AG04450 (cell line): ENCODE data around the gene SLC22A7. TPM values are rescaled to one million over a fixed set of nuclear protein-coding genes. Genes with fewer than 3 reads are reported as not detected.
"Not testable (repeated sequence)": the region's sequence is repeated elsewhere in the genome, so short reads cannot be mapped to it uniquely, and the experiment has no call there.

ENCODE experiments used
- CTCF ChIA-PET: fragments of 300-600, 350-600 bp; formaldehyde crosslinking; extraction: SDS; loops from one replicate; lab custom pipeline; 2022; ENCODE audit warnings: antibody characterized with exemption, inconsistent platforms; lab: Charles Lee
- POLR2A ChIA-PET: fragments of 350-600 bp; formaldehyde crosslinking; extraction: SDS; loops from one replicate; lab custom pipeline; 2021; ENCODE audit warnings: antibody characterized with exemption, inconsistent platforms; lab: Yijun Ruan, JAX
- DNase-seq: peaks from one replicate; pipeline ENCODE4 v3.0.0-alpha.2; 2011; ENCODE audit warnings: low read depth, low spot score
- H3K27ac ChIP-seq: one replicate; pipeline ENCODE4 v1.5.1; 2012; ENCODE audit warnings: low read depth, low read length, control low read depth
- H3K27me3 ChIP-seq: one replicate; pipeline ENCODE4 v1.6.0; 2012; ENCODE audit warnings: low read length; ENCODE audit not compliant: control insufficient read depth, insufficient read depth
- H3K4me3 ChIP-seq: 2 replicates; pipeline ENCODE4 v1.5.1; 2011; ENCODE audit warnings: mild to moderate bottlenecking, low read depth, low read length, control low read depth
- H3K9me3 ChIP-seq: 2 replicates; pipeline ENCODE4 v1.5.1; 2012; ENCODE audit warnings: low read length; ENCODE audit not compliant: control insufficient read depth, insufficient read depth
- polyA plus RNA-seq: library from polyadenylated mRNA; depleted of rRNA; stranded (reverse); fragments of >200 nt; gene quantifications from 2 replicates; pipeline ENCODE4 v1.2.3, GENCODE V29; 2011
- TF ChIP-seq, protein P1 (sequence below): IDR thresholded peaks from 2 replicates; pipeline ENCODE4 v1.5.1; 2011; ENCODE audit warnings: low read depth, low read length, control low read depth, inconsistent platforms

SLC22A7 gene
- polyA plus RNA-seq, 1 experiment, result not detected

DNA sequence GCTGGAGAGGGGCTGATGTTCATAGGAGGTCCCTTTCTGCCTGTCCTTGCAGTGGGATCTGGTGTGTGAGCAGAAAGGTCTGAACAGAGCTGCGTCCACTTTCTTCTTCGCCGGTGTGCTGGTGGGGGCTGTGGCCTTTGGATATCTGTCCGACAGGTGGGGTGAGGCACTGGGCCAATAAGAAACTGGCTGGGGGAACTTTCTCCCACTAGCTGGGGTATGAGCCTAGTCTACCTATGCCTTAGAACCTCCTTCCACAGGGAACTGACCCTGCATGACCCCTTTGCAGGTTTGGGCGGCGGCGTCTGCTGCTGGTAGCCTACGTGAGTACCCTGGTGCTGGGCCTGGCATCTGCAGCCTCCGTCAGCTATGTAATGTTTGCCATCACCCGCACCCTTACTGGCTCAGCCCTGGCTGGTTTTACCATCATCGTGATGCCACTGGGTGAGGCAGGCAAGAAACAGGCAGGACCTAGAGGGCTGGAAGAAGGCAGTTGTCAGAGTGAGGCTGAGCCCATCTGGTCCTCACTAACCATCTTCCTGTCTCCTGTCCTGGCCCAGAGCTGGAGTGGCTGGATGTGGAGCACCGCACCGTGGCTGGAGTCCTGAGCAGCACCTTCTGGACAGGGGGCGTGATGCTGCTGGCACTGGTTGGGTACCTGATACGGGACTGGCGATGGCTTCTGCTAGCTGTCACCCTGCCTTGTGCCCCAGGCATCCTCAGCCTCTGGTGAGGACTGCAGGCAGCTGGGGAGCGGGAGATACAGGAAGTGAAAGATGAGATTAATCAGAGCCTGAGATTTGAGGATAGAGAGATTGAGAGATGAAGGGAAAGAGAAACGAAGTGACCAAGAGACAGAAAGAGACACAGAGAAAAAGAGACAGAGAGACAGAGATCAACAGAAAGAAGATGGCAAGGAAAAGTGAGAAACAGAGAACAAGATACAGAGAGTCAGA, 1.6 kb downstream of the SLC22A7 start:
- TF ChIP-seq, protein P1, sequence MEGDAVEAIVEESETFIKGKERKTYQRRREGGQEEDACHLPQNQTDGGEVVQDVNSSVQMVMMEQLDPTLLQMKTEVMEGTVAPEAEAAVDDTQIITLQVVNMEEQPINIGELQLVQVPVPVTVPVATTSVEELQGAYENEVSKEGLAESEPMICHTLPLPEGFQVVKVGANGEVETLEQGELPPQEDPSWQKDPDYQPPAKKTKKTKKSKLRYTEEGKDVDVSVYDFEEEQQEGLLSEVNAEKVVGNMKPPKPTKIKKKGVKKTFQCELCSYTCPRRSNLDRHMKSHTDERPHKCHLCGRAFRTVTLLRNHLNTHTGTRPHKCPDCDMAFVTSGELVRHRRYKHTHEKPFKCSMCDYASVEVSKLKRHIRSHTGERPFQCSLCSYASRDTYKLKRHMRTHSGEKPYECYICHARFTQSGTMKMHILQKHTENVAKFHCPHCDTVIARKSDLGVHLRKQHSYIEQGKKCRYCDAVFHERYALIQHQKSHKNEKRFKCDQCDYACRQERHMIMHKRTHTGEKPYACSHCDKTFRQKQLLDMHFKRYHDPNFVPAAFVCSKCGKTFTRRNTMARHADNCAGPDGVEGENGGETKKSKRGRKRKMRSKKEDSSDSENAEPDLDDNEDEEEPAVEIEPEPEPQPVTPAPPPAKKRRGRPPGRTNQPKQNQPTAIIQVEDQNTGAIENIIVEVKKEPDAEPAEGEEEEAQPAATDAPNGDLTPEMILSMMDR, result no peak
- DNase-seq, result no peak
- Histone ChIP-seq H3K9me3 (no peaks in the 10 kb centered on the region; the same call in 1 of the 2 replicates), H3K27ac (no peak overlapping the region), H3K4me3 (no peak overlapping the region), H3K27me3 (peaks cover 60% of the 10 kb centered on the region)
- ChIA-PET CTCF (interaction anchor here (1.2 kb wide), 1 partner anchor 71 kb away, joined by 3 read pairs; the partner anchor contains the start of gene DNPH1), POLR2A (no interaction called here)

DNA sequence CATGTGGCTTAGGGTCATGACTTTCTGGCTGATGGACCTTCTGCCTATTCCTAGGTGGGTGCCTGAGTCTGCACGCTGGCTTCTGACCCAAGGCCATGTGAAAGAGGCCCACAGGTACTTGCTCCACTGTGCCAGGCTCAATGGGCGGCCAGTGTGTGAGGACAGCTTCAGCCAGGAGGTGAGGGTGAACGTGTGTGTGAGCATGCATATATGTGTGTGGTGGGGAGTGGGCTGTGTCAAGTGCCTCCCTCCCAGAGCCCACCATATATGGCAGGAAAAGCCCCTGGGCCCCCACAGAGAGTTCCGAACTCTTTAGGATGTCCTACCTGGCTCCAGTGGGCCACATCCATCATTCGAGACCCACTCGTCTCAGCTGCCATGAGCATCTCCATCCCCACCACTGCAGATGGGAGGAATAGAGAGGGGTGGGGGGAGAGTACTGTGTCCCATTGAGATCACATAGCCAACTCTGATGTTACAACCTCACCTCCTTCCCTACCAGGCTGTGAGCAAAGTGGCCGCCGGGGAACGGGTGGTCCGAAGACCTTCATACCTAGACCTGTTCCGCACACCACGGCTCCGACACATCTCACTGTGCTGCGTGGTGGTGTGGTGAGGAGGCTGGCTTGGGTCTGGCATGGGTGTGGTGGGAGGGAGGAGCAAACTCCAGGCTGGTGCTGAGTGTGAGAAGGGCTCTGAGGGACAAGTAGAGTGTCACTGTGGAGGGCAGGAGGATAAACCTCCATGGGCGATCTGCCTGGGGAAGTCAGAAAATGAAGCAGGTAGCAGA, 3.2 kb downstream of the SLC22A7 start:
- H3K4me3 ChIP-seq, result no peak overlapping the region
- no peak overlapping the region for H3K27ac ChIP-seq
- ChIA-PET POLR2A (no interaction called here), CTCF (no interaction called here)
- no peaks in the 10 kb centered on the region; the same call in 1 of the 2 replicates for H3K9me3 ChIP-seq
- H3K27me3 ChIP-seq, result peaks cover 57% of the 10 kb centered on the region
- TF ChIP-seq, protein P1, result no peak
- DNase-seq, result no peak

DNA sequence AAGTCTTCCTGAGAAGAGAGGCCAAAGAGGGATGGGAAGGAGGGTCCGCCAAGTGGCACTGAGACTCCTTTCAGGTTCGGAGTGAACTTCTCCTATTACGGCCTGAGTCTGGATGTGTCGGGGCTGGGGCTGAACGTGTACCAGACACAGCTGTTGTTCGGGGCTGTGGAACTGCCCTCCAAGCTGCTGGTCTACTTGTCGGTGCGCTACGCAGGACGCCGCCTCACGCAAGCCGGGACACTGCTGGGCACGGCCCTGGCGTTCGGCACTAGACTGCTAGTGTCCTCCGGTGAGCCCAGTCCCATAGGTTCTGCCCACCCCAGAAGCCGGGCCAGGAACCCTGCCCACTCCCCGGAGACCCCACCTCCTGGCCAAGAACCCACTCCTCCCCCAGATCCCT, 4.1 kb downstream of the SLC22A7 start:
- Histone ChIP-seq H3K9me3 (no peaks in the 10 kb centered on the region; the same call in 1 of the 2 replicates), H3K4me3 (no peak overlapping the region), H3K27ac (no peak overlapping the region), H3K27me3 (peaks cover 49% of the 10 kb centered on the region)
- ChIA-PET POLR2A (no interaction called here), CTCF (no interaction called here)
- TF ChIP-seq, protein P1, result no peak
- no peak for DNase-seq

DNA sequence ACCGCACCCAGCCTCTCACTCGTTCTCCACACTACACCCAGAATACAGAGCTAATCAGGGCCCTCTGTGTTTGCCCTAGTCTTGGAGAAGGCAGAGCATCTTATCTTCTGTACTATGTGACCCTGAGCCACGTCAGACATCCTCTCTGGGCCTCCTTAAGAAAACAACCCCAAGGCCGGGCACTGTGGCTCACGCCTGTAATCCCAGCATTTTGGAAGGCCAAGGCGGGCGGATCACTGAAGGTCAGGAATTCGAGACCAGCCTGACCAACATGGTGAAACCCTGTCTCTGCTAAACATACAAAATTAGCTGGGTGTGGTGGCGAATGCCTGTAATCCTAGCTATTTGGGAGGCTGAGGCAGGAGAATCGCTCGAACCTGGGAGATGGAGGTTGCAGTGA, 4.9 kb downstream of the SLC22A7 start:
- H3K27ac ChIP-seq, CTCF ChIA-PET, DNase-seq, H3K4me3 ChIP-seq, H3K9me3 ChIP-seq, POLR2A ChIA-PET: not testable (repeated sequence)
- H3K27me3 ChIP-seq, result peaks cover 48% of the 10 kb centered on the region

DNA sequence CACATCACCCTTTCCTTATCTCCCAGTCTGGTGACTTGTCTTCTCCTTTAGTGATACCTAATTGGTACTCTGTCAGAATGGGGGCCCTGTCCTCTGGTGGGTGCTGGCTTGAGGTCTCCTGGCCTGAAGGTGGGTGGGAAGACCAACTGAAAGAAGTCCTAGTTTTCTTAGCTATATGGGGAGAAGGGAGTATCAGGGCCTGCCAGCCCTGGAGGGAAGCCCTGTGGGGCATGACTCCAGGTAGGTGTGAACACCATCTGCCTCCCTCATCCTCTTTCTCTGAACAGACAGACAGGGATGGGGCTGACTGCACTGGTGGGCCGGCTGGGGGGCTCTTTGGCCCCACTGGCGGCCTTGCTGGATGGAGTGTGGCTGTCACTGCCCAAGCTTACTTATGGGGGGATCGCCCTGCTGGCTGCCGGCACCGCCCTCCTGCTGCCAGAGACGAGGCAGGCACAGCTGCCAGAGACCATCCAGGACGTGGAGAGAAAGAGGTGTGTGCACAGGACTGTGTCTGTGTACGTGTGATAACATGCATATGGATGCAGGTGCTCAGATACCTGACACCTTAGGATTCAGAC, 5.8 kb downstream of the SLC22A7 start:
- CTCF ChIA-PET, result no interaction called here
- H3K4me3 ChIP-seq, result no peak overlapping the region
- TF ChIP-seq, protein P1, result no peak
- no peaks in the 10 kb centered on the region; the same call in 1 of the 2 replicates for H3K9me3 ChIP-seq
- no peak overlapping the region for H3K27ac ChIP-seq
- POLR2A ChIA-PET, result no interaction called here
- DNase-seq, result no peak
- peaks cover 48% of the 10 kb centered on the region for H3K27me3 ChIP-seq
